SH-SY5Y (cell line): ENCODE data around the gene BRAF.

Source experiments
- GATA2 ChIP-seq: IDR thresholded peaks from 2 replicates; pipeline ENCODE4 v1.6.1; 2011; ENCODE audit warnings: mild to moderate bottlenecking, low read depth, low read length
- GATA3 ChIP-seq: IDR thresholded peaks from 2 replicates; pipeline ENCODE4 v1.6.1; 2011; ENCODE audit warnings: low read depth, mild to moderate bottlenecking, low read length, moderate library complexity

GRCh38 chr7:140899883-140900282 is 24.8 kb downstream of the BRAF start:
- TF ChIP-seq GATA3 = no peak
- no peak for TF ChIP-seq GATA2
